NOMO-1 (cell line): Measurements from ENCODE around the gene IL16.

ENCODE experiments used
- DNase-seq, 2 experiments: peaks; one replicate each; lab custom pipeline; 2025; ENCODE audit not compliant: unreplicated experiment in 2 of 2; lab: John Stamatoyannopoulos, UW

The IL16 gene

GRCh38 chr15:81254277-81254915 lies 57.7 kb downstream of the IL16 start:
- no peak for DNase-seq

DNA sequence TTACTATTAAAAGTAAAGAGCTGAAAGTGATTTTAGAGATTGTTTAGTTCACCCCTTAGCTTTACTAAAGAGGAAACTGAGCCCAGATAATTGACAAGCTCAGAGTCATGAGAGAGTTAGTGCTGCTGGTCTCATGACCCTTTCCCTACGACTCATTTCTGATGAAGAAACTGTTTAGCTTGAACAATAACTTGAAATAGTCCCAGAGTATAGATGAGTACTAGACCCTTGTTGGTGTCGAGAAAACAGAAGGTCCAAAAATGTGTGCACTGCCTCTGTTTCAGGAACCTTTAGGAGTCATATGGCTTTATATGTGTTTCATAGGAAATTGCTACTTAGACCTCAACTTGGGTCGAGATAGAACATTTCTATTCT lies 58.2 kb downstream of the IL16 start:
- DNase-seq = no peak

GRCh38 chr15:81255315-81255957 lies 58.8 kb downstream of the IL16 start:
- no peak for DNase-seq

GRCh38 chr15:81255958-81256320 lies 59.3 kb downstream of the IL16 start:
- no peak for DNase-seq

- DNase-seq = peak in 1 of 2 experiments; percentile 19
These were observed 60.2 kb downstream of the IL16 start for GRCh38 chr15:81256916-81257315.

- DNase-seq = no peak
These were observed 60.8 kb downstream of the IL16 start for GRCh38 chr15:81257435-81257834.

- no peak for DNase-seq
These were observed 61.8 kb downstream of the IL16 start for GRCh38 chr15:81258455-81258854.

- no peak for DNase-seq
These were observed 63.1 kb downstream of the IL16 start for GRCh38 chr15:81259760-81260298.

DNA sequence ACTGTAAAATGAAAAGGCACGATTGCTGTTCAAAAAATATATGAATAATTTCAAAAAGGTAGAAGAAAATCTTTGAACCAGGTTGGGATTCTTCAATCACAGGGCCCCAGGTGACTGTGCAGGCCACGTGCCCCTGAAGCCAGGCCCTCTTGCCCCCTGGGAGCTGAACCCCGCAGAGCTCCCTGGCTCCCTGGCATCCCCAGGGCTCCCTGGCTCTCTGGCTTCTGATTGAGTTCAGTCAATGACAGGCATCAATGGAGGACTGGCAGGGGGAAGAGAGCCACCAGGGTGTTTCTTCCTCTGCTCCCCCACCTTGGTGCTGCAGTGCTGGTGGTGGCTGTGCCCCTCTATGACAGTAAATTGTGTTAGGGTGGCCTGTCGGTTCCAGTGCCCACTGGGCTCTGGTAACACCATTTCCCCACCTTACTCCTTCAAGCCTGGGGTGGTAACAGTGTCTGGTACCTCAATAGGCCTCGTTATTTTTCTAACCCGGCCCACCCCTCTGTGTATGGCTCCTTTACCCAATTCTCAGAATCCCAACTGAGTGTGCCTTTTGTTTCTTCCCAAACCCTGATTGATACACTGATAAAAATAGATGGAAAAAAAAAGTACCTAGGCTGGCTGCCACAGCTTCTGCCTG lies 64.6 kb downstream of the IL16 start:
- no peak for DNase-seq

DNA sequence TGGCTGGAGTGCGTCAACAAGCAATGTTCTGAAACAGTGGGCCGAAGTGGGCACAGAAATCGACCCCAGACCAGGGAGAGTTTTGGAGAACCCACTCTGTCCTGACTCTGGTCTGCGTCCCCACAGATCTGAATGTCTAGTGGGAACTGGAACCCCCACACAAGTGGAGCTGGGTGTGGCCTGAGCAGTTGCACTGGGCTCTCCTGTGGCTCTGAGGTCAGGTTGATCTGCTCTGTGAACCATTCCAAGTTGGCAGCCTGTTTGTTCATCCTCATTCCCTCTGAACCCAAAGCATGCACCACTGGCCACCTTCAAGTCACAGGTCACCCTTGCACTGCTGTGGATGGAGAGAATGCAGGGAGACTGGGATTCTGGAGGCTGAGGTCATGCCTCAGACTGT lies 66.8 kb downstream of the IL16 start:
- no peak for DNase-seq

DNA sequence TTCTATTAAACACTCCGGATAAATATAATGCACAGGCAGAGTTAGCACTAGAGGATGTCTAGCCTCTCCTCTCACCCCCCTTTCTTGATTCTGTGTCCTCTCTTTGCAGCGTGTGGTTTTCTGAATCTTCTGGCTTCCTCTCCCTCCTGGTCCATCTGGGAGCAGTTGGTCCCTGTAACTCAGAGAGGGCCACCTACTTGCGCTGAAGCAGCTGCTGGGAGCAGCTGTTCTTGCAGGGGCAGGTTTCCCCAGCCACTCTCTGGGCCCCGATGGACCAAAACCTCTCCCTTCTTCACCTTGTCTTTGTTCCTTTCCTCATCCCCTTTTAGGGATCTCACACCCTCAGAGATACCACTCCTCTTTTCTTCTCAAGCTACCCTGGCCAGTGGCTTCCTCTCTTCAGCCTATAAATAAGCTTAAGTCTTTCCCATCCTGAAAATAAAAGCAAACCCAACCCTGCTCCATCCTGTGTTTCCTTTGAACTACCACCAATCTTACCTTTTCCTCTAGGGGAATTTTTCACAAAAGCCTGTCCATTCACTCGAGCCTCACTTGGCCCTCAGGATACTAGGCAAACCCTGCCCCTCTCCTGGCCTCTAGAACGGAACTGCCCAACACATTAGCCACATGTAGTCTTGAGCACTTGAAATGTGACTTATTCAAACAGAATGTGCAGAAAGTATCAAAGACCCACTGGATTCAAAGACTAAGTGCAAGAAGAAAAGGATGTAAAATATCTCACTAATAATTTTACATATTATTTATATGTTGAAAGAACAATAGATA lies 67.6 kb downstream of the IL16 start:
- no peak for DNase-seq

DNA sequence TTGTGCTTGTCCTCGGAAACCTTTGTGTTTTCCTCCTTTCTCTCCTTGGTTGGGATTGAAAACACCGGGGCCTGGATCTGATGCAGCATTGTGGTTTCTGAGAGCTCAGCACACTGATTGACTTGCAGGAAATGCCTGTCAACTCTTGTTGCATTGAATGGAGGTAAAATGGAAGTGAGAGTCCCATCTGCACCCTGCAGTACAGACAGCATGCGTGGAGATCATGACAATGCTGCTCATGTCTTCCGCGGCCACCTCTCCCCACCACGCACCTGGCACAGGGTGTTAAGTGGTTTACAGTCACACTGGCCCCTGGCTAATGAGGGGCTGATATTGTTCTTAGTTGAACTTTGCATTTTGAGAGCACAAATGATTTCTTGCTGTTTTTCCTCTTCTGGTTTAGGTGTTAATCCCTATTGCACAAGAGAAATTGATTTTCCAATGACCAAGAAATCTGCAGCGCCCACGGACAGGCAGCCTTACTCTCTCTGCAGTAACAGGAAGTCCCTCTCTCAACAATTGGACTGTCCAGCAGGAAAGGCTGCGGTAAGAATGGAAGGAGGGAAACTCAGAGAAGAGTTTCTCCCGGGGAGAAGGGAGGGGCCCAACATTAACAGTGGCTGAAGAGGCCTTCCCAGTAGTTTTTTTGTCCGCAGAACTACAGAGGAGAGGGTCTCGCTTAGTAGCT lies 68.7 kb downstream of the IL16 start:
- DNase-seq = no peak

DNA sequence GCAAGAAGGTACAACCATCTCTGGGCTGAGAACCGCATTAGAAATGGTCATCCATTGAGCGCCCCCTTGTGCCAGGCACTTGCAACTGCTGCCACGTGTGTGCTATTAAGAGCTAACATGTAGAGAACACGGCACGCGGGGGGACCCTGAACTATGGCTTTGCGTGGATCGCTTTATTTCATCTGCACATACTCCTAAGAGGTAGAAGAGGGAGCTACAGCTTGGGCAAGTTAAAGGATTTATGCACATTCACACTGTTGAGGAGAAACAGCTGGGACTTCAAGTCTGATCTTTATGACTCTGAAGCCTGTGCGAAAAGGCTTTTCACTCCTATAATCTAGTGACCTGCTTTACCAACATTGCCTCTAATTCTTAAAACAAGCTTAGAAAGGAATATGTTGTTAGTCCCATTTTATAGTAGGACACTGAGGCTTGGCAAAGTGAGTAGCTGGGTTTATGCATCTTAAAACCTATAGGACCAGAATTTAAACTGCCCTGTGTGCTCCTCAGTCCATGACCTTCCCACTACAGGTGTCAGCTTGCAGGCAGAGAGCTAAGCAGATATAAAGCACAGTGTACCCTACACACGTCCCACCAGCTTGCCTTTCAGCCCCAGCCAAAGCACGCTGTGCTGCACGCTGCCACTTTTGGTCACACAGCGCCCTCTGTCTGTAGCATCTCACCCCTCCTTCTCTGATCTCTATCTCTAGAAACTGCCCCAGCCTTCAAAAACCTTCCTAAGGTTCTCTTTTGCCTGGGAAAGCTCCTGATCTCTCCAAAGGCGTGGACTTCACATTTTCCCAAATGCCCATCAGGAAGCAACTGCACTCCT lies 69.5 kb downstream of the IL16 start:
- DNase-seq = peak; percentile 69 to 74

DNA sequence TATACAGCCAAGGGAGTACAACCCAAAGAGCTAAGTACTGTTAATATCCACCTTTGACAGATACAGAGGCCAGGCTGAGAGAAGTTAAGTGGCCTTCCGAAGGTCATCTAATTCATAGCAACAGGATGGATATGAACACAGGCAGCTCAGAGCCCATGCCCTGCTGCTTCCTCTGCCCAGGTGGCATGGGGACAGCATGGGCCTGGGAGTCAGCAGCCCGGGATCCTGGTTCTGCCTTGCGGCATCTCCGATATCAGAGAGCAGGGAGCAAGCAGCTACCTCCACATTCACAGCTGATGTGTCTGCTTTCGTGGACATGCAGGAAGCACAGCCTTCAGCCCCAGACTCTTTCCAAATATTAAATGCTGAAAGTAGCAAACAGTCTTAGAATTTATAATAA lies 71.7 kb downstream of the IL16 start:
- no peak for DNase-seq

- peak; percentile 29 to 30 for DNase-seq
These were observed 72.4 kb downstream of the IL16 start for GRCh38 chr15:81268881-81269601.

DNA sequence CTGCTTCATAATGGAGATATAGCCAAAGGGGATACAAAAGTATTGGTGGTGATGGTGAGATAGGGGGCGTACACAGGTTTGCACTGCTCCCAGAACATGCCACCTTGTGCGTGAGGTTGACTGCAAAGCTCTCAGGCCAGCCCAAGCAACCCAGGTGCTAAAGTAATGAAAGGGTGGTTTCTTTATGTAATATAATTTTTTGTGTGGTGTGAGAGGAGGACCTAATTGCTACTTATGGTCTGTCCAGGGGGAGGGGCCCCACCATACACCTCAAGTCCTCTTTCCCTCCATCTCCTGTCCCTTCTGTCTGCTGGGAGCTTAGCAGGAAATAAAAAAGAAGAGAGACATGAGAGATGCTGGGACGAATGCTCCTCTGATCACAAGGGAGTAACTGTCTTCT lies 73.5 kb downstream of the IL16 start:
- DNase-seq = no peak

DNA sequence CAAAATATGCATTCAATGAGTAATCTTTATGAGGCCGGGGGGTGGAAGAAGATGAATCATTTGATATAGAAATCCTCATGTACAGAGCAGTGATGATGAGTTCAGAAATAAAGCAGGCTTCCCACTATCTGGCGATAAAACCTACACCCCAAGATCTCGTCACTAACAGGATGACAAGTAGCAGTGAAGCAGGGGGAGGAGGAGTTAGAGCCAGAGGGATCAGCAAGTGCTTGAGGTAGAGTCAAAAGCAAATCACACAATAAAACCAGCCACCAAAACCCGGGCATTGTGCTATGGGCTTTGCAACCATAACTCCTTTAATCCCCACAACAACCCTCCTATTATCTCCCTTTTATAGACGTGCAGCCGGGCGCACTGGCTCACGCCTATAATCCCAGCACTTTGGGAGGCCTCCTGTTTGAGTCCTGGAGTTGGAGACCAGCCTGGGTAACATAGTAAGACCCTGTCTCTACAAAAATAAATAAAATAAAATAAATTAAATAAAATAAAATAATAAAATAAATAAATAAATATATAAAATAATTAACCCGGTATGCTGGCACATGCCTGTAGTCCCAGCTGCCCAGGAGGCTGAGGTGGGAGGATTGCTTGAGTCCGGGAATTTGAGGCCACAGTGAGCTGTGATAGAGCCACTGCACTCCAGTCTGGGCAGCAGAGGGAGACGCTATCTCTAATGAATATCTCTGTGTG lies 74.3 kb downstream of the IL16 start:
- DNase-seq = no peak

DNA sequence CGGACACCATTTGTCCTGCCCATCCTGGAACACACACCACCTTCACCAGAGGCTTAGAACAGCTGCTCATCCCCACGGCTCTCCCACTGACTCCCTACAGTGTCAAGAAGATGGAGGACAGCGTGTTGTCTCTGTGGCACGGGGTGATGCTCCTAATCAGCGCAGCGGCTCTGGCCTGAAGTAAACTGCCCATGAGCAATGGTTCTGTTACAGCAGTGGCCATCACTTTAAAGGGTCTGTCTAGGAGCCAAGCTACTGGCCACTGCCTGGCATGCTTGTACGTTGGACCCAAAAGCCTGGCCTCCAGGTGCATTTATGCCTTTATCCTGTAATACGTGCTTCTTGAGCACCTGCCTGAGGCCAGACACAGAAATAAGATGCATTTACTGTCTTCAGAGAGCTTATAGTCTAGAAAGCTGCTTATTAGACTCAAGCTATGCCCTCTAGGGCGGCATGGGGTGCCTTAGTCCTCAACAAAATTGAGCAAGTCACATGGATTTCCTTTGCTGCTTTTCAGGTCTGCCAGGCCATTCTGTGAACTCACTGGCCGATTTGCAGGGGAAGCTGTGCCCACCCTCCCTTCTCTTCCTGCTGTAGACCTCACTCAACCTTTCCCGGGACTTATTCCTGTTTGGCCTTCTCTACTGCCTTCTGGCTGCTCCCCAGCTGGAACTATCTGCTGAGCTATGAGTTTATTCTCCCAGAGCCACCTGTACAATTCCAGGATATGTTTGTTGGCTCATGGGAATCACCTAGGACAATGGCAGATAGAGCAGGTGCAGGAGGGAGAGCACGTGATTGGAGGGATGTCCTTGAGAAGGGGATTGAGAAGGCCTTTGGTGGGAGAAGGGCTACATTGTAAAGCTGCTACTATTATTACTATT lies 75.3 kb downstream of the IL16 start:
- no peak for DNase-seq
